Sigmoid colon (tissue), 4 donors: ENCODE data around the gene CLIC6.

ENCODE experiments used
- EP300 ChIP-seq, 4 donors: sonication (generic); formaldehyde crosslinking; IDR thresholded peaks; one replicate each; pipeline ENCODE4 v1.6.1; 2017; ENCODE audit warnings: antibody characterized with exemption in 4 of 4
- TF ChIP-seq, protein P1 (sequence below), 4 experiments: fragments of 450-650 bp in 3 of 4; fragments of 200-600 bp in 1 of 4; IDR thresholded peaks; one replicate each; pipeline ENCODE4 v1.5.1; 2016 to 2019; ENCODE audit warnings: antibody characterized with exemption in 4 of 4, mild to moderate bottlenecking in 3 of 4, moderate library complexity in 2 of 4

DNA sequence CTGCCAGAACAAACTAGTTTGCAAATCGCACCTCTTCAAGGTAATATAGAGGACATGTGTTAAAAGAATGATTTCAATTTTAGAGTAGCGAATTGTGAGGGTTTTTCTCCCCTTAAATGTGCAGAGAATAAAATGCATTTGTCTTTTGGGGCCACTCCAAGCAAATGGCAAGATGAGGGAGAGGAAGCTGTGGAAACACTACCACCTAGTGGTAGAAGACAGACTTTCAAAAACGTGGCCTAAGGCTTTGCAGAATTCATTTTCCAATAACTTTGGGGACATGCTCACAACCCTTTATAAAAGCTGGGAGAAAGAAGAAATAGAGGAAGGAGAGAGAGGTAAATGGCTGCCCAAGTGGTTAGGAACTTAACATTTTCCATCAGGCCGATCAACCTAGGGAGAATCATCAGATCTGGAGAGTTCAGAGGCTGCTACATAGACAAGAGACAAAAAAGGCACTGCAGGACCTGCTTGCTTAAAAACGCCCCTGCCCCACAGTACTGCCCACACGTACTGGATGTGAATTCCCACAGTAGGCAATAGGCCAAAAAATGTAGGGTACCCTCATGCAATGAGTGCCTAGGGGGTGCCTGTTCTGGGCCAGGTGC lies 38.2 kb upstream of the CLIC6 start:
- TF ChIP-seq, protein P1, sequence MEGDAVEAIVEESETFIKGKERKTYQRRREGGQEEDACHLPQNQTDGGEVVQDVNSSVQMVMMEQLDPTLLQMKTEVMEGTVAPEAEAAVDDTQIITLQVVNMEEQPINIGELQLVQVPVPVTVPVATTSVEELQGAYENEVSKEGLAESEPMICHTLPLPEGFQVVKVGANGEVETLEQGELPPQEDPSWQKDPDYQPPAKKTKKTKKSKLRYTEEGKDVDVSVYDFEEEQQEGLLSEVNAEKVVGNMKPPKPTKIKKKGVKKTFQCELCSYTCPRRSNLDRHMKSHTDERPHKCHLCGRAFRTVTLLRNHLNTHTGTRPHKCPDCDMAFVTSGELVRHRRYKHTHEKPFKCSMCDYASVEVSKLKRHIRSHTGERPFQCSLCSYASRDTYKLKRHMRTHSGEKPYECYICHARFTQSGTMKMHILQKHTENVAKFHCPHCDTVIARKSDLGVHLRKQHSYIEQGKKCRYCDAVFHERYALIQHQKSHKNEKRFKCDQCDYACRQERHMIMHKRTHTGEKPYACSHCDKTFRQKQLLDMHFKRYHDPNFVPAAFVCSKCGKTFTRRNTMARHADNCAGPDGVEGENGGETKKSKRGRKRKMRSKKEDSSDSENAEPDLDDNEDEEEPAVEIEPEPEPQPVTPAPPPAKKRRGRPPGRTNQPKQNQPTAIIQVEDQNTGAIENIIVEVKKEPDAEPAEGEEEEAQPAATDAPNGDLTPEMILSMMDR (IDR thresholded peaks at IDR 0.05), result peak; percentile 64 to 80 (median 72)
- no peak for TF ChIP-seq EP300 (IDR thresholded peaks at IDR 0.05)
